A172 (cell line): Measurements from ENCODE around the gene MLLT10. TPM values are rescaled to one million over a fixed set of nuclear protein-coding genes. Genes with fewer than 3 reads are reported as not detected.

Source experiments
- DNase-seq: peaks from one replicate; pipeline ENCODE4 v3.0.0-alpha.2; 2015; ENCODE audit warnings: low spot score
- total RNA-seq: library from RNA; depleted of rRNA; stranded (reverse); fragments of >200 nt; shearing (Covaris generic); gene quantifications from 2 replicates; pipeline ENCODE4 v1.2.3, GENCODE V29; 2014

MLLT10 gene
- total RNA-seq, 1 experiment from 2014 or later: 22.7 TPM

DNA sequence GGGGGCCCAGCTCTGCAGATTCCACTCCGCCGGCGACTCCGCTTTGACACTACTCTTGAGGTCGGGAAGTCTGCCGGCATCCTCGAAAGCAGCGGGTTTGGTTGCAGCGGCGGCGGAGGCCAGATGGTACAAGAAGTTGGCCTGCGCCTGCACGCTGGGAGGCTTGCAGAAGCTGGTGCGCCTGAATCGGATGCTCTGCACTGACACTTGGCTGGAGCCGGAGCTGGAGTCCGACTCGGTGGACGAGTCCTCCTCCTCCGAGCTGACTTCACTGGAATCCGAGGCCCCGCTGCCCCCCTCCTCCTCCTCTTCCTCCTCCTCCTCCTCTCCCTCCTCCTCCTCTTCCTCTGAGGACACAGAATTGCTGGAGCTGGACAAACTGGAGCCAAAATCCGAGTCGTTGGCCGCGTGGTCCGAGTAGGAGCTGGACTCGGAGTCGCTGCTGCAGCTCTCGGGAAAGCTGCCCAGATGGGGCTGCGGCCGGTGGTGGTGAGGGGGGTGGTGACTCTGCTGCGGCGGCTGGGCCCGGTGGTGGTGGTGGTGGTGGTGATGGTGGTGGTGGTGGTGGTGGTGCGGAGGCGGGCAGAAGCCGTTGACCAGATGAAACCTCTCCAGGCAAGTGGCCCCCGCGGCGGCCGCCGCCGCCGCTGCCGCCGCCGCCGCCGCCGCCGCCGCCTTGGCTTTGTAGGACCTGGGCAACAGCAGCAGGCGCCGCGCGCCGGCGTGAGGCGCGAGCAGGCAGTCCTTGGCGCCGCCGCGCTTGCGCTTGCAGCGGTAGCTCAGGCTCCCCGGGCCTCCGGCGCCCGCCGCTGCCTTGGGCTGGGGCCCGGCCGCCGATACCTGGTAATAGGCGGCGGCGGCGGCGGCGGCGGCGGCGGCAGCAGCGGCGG lies 17.5 kb upstream of the MLLT10 start:
- peak; percentile 58 for DNase-seq

GRCh38 chr10:21517134-21518031 lies 16.6 kb upstream of the MLLT10 start:
- DNase-seq: peak; percentile 25

GRCh38 chr10:21518149-21518640 lies 15.8 kb upstream of the MLLT10 start:
- DNase-seq: peak; percentile 58

GRCh38 chr10:21518641-21519396 lies 15.2 kb upstream of the MLLT10 start:
- DNase-seq: peak; percentile 24

DNA sequence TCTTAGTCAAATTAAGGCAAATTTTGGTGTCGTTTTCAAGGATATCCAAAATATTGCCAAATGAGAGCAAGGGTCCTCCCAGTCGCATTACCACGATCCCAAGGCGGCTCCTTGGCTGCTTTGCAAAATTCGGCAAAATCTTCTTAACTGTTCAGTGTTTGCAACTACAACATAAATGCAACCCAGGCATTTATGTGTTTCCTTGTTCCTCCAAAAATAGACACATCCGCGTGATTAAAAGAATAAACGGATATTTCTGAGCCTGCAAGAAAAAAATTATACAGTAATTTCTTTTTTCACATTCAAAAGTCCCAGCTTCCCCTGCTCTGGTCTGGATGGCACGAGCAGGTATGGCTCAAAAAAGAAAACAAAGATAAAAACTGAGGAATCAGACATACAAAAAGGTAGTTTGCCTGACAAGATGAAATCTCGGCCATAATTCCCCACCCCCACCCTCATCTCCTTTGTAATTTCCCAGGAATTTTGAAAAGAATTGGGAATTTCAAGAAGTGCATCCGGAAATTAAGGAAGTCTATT lies 14.6 kb upstream of the MLLT10 start:
- DNase-seq: no peak

DNA sequence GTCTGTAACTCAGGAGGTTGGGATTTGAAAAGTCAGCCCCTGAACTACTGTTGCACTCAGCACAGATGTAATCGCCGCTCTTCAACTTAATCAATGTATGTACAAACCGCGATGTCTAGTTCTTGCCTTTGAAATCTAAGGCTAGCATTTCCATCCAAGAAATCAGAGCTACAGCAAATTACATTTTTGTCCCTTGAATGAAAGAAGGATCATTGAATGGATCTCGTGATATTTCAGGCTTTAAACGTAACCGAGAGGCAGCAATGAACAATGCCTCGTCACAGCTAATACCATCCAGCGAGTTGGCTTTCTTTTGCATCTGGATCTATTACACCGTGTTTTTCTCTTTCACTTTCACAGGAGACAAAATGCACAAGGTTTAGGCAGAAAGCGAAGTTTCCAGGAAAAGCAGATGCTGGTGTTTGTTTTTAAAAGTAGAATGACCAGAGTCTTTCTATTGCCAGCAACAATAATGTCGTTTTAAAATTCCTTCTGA lies 14.0 kb upstream of the MLLT10 start:
- DNase-seq: peak; percentile 60

DNA sequence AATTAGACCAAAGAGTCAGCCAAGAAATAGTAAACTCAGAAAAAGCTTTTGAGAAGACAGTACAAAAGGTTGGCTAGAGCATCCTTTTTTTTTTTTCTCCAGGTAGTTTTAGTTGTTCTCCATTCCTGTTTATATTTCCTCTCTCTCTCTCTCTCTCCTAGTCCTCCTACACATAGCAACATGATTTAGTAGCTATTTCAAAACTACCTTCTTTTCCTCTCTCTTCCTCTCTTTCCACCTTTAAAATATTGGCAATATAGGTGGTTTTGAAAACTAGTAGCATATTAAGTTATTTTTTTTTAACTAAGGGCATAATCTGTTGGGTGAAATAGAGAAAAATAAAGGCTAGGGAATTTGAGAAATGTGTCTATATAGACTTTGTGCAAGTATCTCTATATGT lies 13.5 kb upstream of the MLLT10 start:
- DNase-seq: peak; percentile 4

- no peak for DNase-seq
These were observed 13.1 kb upstream of the MLLT10 start for GRCh38 chr10:21520949-21521348.

- DNase-seq: no peak
These were observed 12.1 kb upstream of the MLLT10 start for GRCh38 chr10:21521751-21522533.

DNA sequence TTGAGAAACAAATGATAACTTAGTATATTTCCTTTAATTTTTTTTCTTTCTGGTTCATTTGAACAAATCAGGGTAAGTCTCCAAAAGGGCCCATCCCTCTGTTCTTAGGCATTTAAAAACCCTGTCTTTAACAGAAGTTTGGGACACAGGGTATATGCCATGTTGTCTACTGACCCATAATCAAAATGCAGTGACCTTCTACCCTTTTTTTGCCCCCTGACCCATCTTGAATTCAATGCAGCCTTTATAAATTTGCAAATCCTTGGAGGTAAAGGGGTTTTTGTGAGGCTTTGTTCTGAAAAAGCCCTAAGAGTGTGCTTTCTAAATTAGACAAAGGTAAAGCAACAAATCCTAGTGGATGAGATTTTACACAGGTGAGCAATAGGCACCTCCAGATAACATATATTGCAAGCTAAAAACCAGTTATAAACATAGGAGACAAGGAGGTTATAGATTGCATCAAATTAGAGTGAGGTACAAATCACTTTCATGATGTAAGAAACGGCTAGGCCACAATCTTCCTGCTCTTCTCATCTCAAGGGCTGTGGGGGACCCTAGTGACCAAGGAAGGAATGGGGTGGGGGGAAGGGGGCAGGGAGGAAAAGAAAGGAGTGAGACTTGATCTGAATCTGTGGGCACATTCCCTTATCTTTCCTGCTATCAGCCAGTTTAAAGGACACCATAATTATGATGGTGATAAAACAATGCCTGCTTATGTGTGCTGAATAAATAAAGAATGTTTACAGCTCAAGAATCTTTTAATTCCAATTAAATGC lies 11.2 kb upstream of the MLLT10 start:
- DNase-seq: no peak

DNA sequence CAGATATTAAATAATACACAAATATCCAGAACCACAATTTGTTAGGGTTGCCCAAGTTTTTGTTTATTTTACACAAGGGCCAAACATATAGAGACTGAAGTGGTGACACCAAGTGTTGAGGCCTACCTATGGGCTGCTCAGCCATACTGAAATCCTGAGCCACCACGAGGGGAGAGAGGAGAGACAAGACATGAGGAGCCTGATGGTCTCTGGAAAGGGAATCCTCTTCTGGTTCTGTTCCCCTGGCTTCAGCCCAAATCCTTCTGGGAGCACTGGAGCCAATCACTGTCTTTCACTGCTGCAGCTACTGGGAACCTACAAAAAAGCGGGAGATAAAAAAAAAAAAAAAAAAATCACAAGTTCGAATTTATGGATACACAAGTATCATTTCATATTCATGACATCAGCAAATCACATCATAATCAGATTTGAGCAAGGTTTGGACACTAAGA lies 10.4 kb upstream of the MLLT10 start:
- no peak for DNase-seq

- no peak for DNase-seq
These were observed 9.9 kb upstream of the MLLT10 start for GRCh38 chr10:21524131-21524525.

GRCh38 chr10:21524526-21525366 lies 9.3 kb upstream of the MLLT10 start:
- peak; percentile 22 for DNase-seq

DNA sequence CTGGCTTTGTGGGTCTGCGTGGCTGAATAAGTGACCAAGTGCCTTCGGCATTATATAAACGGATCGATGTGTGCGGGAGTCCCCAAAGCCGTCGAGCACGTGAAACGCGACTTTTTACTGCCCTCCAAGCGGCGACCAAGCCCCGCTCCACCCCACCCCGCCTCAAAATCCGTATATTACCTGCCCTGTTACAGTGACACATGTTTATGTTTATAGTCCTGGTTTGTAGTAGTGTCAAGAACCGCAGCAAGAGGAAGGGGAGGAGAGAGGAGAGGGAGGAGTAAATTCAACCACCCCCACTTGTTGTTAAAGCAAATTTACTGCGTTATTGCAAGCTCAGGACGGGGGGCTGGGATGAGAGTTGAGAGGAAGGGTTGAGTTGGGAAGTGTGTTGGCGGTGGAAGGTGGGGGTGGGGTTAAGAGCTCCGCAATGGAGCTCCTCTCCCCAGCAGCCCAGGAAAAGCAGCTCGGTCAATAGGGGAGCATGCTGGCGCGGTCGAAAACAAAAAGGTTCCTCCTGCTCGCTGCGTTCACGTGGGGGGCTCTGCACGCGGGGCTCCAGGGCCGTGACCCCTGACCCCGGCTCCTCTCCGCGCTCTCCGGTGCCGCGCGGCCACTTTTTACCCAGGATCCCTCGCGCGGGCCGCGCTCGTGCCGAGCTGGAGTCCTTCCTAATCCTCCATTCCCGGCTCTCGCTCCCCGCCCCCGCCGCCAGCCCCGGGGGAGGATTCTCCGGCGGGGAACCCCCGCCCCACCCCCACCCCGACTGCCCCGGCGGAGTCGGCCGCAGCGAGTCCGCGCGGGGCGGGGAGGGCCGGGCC lies 8.5 kb upstream of the MLLT10 start, which contains the start of gene SKIDA1:
Gene SKIDA1 (minus strand): TSS at position 316 of the 821 bp plus-strand sequence. CDS start 7,860 bp downstream, outside the sequence.
- peak; percentile 88 for DNase-seq

- DNase-seq: peak; percentile 61
These were observed 7.7 kb upstream of the MLLT10 start for GRCh38 chr10:21526188-21526859.

DNA sequence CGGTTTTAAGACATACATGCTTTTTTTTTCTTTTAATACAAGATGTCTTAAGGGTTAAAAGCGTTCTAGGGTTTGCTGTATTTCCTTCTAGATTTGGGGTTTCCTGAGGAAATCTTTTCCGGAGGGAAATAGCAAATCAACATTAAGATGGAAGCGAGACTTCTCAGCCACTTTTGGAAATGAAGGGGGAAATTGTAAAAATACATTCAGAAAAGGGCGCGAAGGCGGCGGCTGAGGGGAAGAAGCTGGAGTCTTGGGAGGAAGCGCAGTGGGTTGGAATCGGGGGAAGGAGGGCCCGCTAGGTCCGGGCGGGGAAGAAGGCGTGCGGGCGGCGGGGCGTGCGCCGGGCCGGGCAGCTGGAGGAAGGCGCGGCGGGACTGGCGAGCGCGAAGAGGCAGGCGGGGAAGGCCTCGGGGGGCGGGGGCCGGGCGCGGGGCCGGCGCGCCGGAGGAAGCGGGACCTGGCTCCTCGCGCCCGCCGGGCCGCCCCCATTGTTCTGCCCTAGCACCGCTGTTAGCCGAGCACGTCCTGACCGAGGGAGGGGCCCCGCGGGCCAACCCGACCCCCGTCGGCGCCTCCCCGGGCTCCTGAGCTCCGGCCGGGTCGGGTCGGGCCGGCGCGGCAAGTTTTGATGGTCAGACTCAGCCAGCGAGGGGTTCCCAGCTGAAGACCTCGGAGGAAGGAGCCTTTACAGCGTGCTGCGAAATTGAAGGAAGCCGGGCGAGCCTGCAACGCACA lies 7.0 kb upstream of the MLLT10 start:
- DNase-seq: no peak
